NCI-H146 treated with DMSO at 0.1 percent for 48 hours (cell line): ENCODE data around the gene IL10RB.
"Not testable (repeated sequence)": the region's sequence is repeated elsewhere in the genome, so short reads cannot be mapped to it uniquely, and the experiment has no call there.

Experiments
- DNase-seq: peaks from one replicate; lab custom pipeline; 2025; ENCODE audit not compliant: unreplicated experiment; lab: John Stamatoyannopoulos, UW

Gene IL10RB

GRCh38 chr21:33266050-33266788 lies at the start of gene IL10RB:
TSS of gene IL10RB (plus strand) at chr21:33266367. CDS start at chr21:33266466, 99 bp downstream.
- peak; percentile 21 for DNase-seq

DNA sequence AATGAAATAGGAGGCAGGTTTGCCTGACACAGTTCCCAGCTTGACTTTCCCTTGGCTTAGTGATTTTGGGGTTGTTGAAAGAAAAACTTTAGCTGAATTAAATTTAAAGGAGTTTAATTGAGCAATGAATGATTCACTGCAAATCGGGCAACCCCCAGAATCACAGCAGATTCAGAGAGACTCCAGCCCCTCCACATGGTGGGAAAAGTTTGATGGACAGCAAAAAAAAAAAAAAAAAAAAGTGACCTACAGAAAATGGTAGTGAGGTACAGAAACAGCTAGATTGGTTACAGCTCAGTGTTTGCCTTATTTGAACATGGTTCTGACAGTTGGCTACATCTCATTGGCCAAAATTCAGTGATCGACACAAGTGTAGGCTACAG lies 49.0 kb upstream of the IL10RB start:
- DNase-seq = no peak

DNA sequence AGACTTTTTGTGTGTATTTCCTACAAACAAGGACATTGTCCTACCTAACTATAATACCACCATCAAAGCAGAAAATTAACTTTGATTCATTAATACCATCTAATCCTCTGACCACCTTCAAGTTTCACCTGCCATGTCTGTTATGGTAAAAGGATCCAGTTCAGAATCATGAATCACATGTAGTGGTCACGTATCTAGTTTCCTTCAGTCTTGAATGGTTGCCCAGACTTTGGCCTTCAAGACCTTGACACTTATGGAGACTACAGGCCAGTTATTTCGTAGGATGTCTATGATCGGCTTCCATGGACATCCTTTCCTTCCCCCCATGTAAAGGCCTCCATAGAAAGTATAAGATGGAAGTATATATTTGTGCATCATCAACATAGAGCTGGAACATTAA lies 46.9 kb upstream of the IL10RB start:
- DNase-seq = no peak

GRCh38 chr21:33219954-33220353 lies 46.2 kb upstream of the IL10RB start:
- no peak for DNase-seq

GRCh38 chr21:33225376-33225775 lies 40.8 kb upstream of the IL10RB start:
- DNase-seq = not testable (repeated sequence)

GRCh38 chr21:33228455-33228854 lies 37.7 kb upstream of the IL10RB start:
- DNase-seq = no peak

DNA sequence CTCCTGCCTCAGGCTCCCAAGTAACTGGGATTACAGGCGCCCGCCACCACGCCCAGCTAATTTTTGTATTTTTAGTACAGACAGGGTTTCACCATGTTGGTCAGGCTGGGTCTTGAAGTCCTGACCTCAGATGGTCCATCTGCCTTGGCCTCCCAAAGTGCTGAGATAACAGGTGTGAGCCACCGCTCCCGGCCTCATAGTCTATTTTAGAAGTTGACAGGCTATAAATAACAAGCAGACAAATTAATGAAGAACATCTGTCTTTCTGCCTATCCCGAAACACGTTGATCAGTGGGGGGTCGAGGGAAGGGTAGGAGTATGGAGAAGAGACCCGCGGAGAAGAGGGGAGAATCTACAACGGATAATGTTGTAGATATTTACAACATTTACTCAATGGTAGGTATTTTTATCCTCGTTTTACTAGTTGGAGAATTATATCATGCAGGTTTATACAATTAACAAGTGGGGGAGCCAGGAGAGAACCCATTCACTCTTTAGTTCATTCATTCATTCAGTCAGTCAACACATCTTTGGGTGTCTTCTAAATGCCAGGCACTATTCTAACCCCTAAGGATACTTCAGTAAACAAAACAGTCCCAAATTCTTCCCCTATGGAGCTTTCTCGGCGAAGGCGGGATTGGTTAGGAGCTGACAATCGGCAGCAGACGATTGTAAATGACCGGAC lies 36.9 kb upstream of the IL10RB start:
- DNase-seq = no peak

DNA sequence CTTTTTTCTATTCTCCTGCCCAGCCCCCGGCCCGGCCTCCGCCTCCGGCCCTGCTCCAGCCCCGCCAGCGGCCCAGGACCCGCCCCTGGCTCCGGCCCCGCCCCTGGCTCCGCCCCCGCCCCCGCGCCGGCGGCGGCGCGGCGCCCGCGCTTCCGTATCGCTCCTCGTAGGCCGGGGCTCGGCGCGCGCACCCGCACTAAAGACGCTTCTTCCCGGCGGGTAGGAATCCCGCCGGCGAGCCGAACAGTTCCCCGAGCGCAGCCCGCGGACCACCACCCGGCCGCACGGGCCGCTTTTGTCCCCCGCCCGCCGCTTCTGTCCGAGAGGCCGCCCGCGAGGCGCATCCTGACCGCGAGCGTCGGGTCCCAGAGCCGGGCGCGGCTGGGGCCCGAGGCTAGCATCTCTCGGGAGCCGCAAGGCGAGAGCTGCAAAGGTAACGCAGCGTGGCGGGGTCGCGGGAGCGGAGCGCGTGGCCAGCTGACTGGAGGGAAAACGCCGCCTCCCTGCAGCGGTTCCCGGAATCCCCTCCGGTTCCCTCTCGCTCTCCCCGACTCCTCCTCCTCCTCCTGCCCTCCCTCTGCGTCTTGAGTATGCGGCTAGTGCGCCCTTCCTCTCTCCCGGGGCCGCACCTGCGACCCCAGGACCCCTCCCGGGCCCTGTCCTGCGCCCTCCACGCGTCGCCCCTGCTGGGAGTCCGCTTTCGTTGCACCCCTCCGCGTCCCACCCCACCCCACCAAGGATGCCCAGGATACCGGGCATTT lies 36.2 kb upstream of the IL10RB start, which contains the start of gene IFNAR2:
Gene IFNAR2 (plus strand): TSS at position 155 of the 761 bp plus-strand sequence. CDS start 11,985 bp downstream, outside the sequence.
- peak; percentile 31 for DNase-seq

- no peak for DNase-seq
Measured at GRCh38 chr21:33230545-33231324, 35.4 kb upstream of the IL10RB start.

GRCh38 chr21:33231526-33231925 lies 34.6 kb upstream of the IL10RB start:
- no peak for DNase-seq

- DNase-seq = no peak
Measured at GRCh38 chr21:33232291-33233034, 33.7 kb upstream of the IL10RB start.

- no peak for DNase-seq
Measured at GRCh38 chr21:33234635-33235520, 31.3 kb upstream of the IL10RB start.

DNA sequence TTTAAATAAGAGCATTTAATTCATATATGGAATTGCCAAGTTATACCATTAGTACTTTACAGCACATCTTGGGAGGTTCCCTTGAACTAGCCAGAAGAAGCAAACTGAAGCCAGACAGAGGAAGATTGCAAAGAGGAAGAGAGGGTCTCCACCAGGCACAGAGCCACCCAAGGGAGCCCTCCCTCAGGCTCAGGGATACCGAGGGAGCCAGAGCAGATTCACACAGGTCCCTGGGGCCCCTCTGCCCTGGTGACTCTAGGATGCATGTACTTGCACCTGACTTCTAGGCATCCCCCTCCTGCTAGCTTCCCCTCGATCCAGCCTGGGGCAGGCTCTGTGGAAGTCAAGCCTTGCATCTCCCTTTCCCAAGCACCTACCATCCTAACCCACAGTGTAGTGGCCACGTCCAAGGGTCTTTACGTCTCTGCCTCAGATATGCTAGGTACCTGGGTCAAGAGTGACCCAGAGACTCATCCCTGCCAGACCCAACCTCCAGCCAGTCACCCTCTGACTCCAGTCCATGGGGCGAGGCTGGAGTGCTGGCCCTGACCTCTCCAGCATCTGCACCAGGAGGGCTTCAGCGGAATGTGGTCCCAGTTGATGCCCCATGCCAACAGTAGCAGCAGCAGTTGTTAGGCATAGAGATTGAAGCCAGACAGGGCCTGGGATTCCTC lies 30.0 kb upstream of the IL10RB start:
- no peak for DNase-seq

- no peak for DNase-seq
Measured at GRCh38 chr21:33236766-33237165, 29.4 kb upstream of the IL10RB start.

DNA sequence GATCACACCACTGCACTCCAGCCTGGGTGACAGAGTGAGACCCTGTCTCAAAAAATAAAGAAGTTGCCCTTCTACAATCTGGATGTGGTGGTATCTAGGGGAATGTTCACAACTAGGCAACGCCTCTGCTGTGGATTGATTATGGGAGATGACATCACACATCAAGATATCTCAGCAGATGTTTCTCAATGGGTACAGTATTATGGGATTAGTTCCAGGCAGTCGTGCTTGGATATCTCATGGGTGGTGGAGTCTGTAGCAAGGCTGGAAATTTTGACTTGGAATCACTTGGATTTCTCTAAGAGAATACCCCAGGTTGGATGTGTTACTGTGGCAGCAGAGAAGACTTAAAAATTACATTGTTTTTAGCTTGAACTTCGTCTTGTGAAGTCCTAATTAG lies 28.7 kb upstream of the IL10RB start:
- no peak for DNase-seq

- DNase-seq = no peak
Measured at GRCh38 chr21:33238146-33238545, 28.0 kb upstream of the IL10RB start.

DNA sequence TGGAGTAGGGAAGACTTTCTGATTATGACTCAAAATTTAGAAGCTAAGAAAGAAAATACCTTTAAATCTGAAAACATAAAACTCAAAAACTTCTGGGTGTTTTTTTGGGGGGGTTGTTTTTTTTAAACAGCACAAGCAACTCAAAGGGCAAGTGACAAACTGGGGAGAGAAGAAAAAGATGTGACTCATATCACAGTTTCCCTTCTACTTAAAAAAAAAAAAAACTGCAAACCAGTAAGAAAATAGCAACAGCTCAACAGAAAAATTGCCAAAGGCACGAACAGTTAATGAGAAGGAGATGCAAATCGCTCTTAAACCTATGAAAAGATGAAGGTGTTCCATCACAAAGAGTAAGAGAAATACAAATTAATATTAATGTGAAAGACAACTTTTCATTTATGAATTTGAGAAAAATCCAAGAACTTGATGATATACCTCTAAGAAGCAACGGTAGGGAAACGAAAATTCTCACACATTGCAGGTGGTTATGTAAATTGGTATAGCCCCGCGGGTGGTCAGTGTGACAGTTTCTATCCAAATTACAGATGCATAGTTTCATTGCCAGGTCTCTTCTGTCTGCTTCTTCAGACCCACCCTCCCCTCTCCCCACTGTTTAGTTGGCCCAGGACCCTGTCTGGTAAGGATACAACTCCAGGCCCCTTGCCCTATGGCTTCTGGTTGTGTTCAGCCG lies 27.5 kb upstream of the IL10RB start:
- no peak for DNase-seq

- DNase-seq = not testable (repeated sequence)
Measured at GRCh38 chr21:33239559-33240127, 26.5 kb upstream of the IL10RB start.
